LNCaP clone FGC (cell line): Measurements from ENCODE around the gene FMN1.
A peak's percentile ranks its signal among the peaks of the same experiment; 100 is the strongest.

Experiments used
- DNase-seq: peaks from one replicate; pipeline ENCODE4 v3.0.0-alpha.2; 2011; ENCODE audit warnings: low read depth
- H3K4me3 ChIP-seq: 2 replicates; pipeline ENCODE4 v1.5.1; 2011; ENCODE audit warnings: mild to moderate bottlenecking, low read depth, low read length, control low read depth
- TF ChIP-seq, protein P1 (sequence below): IDR thresholded peaks from 2 replicates; pipeline ENCODE4 v1.5.1; 2012; ENCODE audit warnings: mild to moderate bottlenecking; ENCODE audit not compliant: control insufficient read depth, insufficient read depth; ENCODE audit errors: extremely low read depth

FMN1 gene

DNA sequence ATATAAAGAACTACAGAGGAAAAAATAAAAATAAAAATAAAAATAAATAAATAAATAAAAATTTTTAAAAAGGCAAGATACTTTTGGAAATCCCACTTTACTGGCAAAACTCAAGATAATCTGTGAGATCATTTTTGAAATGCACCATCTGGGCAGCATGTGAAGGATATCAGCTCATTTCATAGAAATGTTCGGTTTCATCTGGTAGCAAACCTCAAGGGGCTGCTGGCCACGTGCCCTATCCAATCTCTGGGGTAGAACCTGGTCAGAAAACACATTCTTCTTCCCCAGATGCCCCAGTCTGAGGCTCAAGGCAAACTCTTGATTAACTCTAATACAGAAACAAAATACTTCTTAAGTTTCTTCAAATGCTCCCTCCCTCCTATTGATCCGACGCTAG, 166.0 kb downstream of the FMN1 start:
- TF ChIP-seq, protein P1, sequence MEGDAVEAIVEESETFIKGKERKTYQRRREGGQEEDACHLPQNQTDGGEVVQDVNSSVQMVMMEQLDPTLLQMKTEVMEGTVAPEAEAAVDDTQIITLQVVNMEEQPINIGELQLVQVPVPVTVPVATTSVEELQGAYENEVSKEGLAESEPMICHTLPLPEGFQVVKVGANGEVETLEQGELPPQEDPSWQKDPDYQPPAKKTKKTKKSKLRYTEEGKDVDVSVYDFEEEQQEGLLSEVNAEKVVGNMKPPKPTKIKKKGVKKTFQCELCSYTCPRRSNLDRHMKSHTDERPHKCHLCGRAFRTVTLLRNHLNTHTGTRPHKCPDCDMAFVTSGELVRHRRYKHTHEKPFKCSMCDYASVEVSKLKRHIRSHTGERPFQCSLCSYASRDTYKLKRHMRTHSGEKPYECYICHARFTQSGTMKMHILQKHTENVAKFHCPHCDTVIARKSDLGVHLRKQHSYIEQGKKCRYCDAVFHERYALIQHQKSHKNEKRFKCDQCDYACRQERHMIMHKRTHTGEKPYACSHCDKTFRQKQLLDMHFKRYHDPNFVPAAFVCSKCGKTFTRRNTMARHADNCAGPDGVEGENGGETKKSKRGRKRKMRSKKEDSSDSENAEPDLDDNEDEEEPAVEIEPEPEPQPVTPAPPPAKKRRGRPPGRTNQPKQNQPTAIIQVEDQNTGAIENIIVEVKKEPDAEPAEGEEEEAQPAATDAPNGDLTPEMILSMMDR, result no peak
- DNase-seq, result no peak
- no peak overlapping the region for H3K4me3 ChIP-seq

DNA sequence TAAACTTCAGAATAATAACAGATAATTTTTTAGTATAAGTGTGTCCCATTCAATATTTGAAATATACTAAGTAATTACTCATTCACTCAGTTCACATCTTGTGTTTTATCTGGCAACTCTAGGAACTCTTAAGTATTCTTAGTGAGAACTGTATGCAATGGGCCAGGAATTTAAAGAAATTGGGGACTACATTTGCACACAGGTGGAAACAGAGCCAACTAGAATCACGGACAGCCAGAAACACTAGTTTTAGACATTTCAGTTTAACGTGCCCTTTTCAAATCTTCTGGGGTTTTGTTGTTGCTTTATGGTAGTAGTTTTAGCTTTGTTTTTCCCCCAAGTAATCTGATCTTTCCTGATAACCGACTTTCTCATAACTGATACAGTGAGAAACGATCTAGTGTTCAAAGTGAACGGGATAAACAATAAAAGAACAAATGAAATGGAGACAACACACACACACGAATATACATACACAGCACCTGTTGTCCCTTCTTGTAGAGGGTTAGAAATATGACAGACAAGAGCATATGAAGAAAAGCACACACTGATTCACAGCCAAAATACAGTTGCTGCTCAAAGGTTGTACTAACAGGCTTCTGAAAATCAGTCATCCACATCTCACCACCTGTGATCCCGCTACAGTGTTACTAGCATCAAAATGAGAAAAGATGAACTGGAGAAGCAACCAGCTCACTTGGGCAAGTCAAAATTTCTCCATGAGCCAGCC, 167.0 kb downstream of the FMN1 start:
- DNase-seq, result no peak
- TF ChIP-seq, protein P1, result no peak
- no peak overlapping the region for H3K4me3 ChIP-seq

DNA sequence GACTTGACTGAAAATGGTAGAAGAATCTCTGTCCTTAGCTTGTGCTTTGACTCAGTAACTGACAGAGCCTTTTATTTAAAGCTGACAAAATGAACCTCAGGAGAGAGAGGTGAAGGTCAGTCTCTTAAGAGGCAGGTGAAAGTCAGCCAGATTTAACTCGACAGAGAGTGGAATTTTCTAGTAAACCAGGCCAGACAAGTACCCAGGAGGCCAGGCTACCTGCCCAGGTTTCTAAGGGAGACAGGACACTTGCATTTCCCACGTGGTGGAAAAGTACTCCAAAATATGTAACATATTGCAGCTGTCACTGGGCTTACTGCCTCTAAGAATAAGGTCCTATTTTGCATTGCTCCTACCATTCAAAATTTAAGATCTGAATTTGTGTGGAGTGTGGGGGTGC, 167.9 kb downstream of the FMN1 start:
- no peak overlapping the region for H3K4me3 ChIP-seq
- TF ChIP-seq, protein P1, result no peak
- DNase-seq, result peak; percentile 38

DNA sequence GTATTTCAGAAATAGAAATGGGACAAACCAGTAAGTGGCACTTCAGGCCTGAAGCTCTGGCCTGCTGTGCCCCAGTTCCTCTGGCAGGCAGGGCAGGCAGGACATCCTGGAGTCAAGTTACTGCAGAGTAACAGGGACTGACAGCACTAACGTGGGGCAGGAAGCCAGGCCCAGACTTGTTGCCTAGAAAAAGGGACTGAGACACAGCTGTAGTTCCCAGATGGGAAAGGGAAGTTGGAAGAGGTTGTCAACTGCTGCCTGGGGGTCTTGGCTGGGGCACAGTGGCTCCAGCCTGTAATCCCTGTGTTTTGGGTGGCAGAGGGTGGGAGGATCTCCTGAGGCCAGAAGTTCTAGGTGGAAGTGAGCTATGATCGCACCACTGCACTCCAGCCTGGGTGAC, 171.9 kb downstream of the FMN1 start:
- H3K4me3 ChIP-seq, result no peak overlapping the region
- DNase-seq, result peak; percentile 57
- TF ChIP-seq, protein P1, result no peak

DNA sequence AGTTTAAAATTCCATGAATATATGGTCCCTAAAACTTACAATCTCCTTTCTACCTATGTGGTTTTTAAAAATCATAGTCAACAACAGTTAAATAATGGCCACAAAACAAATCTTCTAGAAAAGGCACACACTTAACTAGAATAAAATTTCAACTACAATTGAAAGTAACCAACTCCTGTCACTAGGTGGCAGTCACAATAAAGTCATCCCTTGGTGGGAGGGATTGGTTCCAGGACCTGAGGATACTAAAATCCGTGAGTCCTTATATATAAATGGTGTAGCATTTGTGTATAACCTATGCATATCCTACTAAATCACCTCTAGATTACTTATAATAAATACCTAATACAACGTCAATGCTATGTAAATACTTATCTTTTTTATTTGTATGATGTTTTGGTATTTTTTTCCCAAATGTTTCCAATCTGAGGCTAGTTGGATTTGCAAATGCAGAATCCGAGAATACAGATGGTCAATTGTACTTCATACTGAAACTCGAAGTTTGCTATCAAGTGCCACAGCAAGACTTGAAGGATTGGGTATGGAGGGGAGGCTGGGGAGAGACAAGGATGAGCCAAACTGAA, 172.6 kb downstream of the FMN1 start:
- TF ChIP-seq, protein P1, result peak; percentile 74
- peak; percentile 45 for DNase-seq
- H3K4me3 ChIP-seq, result no peak overlapping the region

DNA sequence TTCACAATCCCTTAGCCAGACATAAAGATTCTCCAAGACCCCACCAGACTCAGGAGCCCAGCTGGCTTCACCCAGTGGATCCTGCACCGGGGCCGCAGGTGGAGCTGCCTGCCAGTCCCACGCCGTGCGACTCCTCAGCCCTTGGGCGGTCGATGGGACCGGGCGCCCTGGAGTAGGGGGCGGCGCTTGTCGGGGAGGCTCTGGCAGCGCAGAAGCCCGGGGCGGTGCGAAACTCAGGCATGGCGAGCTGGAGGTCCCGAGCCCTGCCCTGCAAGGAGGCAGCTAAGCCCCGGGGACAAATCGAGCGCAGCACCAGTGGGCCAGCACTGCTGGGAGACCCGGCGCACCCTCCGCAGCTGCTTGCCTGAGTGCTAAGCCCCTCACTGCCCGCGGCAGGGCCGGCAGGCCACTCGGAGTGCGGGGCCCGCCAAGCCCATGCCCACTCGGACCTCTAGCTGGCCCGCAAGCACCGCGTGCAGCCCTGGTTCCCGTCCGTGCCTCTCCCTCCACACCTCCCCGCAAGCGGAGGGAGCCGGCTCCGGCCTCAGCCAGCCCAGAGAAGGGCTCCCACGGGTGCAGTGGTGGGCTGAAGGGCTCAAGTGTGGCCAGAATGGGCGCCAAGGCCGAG, 175.0 kb downstream of the FMN1 start:
- no peak overlapping the region for H3K4me3 ChIP-seq
- no peak for DNase-seq
- TF ChIP-seq, protein P1, result no peak
